Prostate gland (tissue), 2 donors: ENCODE results near the gene TASOR2. TPM values are rescaled to one million over a fixed set of nuclear protein-coding genes. Genes with fewer than 3 reads are reported as not detected.

Experiments
- DNase-seq: peaks from one replicate; pipeline ENCODE4 v3.0.0-alpha.2; 2019; ENCODE audit warnings: low spot score
- H3K27ac ChIP-seq, 2 donors: fragments of 200-600 bp; sonication (generic); 2 replicates each; pipeline ENCODE4 v1.5.1; 2017 to 2019
- H3K27me3 ChIP-seq: fragments of 200-600 bp; sonication (generic); replicated peaks from 2 replicates; pipeline ENCODE4 v1.5.1; 2019; ENCODE audit not compliant: insufficient read depth
- H3K36me3 ChIP-seq, 2 donors: fragments of 200-600 bp; sonication (generic); 1 replicate in 1 of 2; 2 replicates in 1 of 2; pipeline versions ENCODE4 v1.5.1 to v1.8.1; 2017 to 2019
- H3K4me1 ChIP-seq: fragments of 200-600 bp; sonication (generic); replicated peaks from 2 replicates; pipeline ENCODE4 v1.5.1; 2019
- H3K4me3 ChIP-seq, 2 donors: fragments of 200-600 bp; sonication (generic); 2 replicates each; pipeline ENCODE4 v1.5.1; 2017 to 2019
- H3K9me3 ChIP-seq: fragments of 200-600 bp; sonication (generic); 2 replicates; pipeline ENCODE4 v1.5.1; 2017
- POLR2A ChIP-seq: fragments of 450-650 bp; IDR thresholded peaks from one replicate; pipeline ENCODE4 v1.6.1; 2016; ENCODE audit warnings: antibody characterized with exemption, mild to moderate bottlenecking
- POLR2AphosphoS5 ChIP-seq: sonication (generic); formaldehyde crosslinking; IDR thresholded peaks from one replicate; pipeline ENCODE4 v1.6.1; 2017; ENCODE audit warnings: antibody characterized with exemption
- WGBS: methylation state at CpG from one replicate; pipeline ENCODE4 v1.1.5; 2018; 5-methylcytosine and 5-hydroxymethylcytosine counted together
- intact Hi-C: fragments of 100-400 bp; cut with DNase I; formaldehyde crosslinking; loops from one replicate; pipeline ENCODE4 v1.14.2; 2022
- total RNA-seq, 2 donors: library from RNA; depleted of rRNA; stranded (reverse); fragments of >200 nt; gene quantifications; one replicate each; pipeline ENCODE4 v1.1.0, GENCODE V29; 2016
- TF ChIP-seq, protein P1 (sequence below), 4 experiments: fragments of 200-600 bp in 2 of 4; fragments of 450-650 bp in 2 of 4; sonication (generic) in 2 of 4; IDR thresholded peaks; 1 replicate in 3 of 4; 2 replicates in 1 of 4; pipeline ENCODE4 v1.5.1; 2016 to 2019; ENCODE audit warnings: antibody characterized with exemption in 4 of 4, mild to moderate bottlenecking in 2 of 4, moderate library complexity in 2 of 4

Gene TASOR2
- total RNA-seq, 2 donors from 2014 or later: 55.0 to 97.9 TPM

DNA sequence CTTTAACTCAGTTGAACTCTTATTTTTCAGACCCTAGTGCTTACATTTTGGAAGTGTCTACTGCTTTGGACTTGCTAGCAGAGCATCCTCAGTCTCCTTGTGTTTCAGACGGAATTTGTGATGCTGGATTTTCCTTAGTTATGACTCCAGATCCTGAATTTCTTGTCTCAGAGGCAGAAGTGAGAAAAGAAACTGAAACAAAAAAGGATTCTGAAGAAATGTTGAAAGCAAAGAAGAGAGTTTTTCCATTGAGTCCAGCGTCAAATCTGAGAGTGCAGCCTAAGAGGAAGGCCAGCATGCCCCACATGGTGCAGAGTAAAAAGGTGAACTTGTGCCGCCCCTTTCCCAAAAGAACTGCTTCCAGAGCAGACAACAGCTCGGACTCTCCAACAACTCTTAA is 46.1 kb downstream of the TASOR2 start:
- TF ChIP-seq POLR2A: no peak
- TF ChIP-seq POLR2AphosphoS5: no peak
- TF ChIP-seq, protein P1, sequence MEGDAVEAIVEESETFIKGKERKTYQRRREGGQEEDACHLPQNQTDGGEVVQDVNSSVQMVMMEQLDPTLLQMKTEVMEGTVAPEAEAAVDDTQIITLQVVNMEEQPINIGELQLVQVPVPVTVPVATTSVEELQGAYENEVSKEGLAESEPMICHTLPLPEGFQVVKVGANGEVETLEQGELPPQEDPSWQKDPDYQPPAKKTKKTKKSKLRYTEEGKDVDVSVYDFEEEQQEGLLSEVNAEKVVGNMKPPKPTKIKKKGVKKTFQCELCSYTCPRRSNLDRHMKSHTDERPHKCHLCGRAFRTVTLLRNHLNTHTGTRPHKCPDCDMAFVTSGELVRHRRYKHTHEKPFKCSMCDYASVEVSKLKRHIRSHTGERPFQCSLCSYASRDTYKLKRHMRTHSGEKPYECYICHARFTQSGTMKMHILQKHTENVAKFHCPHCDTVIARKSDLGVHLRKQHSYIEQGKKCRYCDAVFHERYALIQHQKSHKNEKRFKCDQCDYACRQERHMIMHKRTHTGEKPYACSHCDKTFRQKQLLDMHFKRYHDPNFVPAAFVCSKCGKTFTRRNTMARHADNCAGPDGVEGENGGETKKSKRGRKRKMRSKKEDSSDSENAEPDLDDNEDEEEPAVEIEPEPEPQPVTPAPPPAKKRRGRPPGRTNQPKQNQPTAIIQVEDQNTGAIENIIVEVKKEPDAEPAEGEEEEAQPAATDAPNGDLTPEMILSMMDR (IDR thresholded peaks at IDR 0.05): no peak
- no peaks in the 10 kb centered on the region for H3K27me3 ChIP-seq
- WGBS: 95% methylated on average over 4 of the region's 4 CpGs

DNA sequence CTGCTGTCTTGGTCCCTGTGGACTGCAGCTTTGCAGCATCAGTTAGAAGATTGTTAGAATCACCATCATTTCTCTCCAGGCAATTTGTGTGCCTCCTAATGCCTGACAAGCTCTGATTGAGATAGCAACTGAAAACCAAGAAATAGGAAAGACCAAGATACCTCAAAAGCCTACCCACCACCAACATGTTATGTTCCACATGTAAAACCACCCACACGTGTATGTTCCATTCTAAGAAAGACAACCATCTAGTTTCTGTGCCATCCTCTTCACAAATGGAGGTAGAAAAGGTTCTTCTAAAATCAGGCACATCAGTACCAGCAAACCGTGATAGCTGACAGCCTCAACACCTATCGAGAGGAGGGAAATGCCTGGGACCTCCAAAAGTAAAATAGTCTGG is 46.9 kb downstream of the TASOR2 start:
- Histone ChIP-seq H3K27ac (no peak overlapping the region), H3K4me1 (no peaks in the 10 kb centered on the region), H3K27me3 (no peaks in the 10 kb centered on the region), H3K4me3 (no peak overlapping the region), H3K9me3 (no peaks in the 10 kb centered on the region), H3K36me3 (peaks cover 0 to 4% of the 10 kb centered on the region in 2 donors)
- TF ChIP-seq POLR2A (no peak), POLR2AphosphoS5 (no peak)
- TF ChIP-seq, protein P1 (IDR thresholded peaks at IDR 0.05): no peak
- no peak for DNase-seq
- intact Hi-C loops: no loop called here
- WGBS: 94% methylated on average over 3 of the region's 3 CpGs

More for the DNA sequence above, 46.1 kb downstream of the TASOR2 start:
- Histone ChIP-seq H3K27ac (no peak overlapping the region), H3K4me1 (no peaks in the 10 kb centered on the region), H3K4me3 (no peak overlapping the region), H3K36me3 (peaks cover 0 to 4% of the 10 kb centered on the region in 2 donors), H3K9me3 (no peaks in the 10 kb centered on the region)
- intact Hi-C loops: no loop called here
- DNase-seq: no peak

DNA sequence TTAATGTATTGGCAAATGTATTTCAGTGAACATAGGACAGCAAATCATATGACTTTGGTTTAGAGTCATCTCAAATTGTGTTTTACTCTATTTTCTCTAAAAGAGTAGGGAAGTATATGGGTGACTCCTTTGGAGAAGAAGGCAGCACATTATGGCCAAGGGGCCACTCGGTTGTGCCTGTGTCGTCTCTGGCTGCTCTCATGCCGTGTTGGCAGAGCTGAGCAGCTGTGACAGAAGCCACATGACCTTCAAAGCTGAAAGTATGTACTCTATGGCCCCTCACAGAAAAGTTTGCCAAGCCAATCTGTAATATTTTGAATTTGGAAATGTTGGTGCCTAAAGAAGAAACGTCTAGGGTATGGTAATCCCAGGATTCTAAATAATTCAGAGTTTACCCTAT is 47.5 kb downstream of the TASOR2 start:
- intact Hi-C loops: no loop called here
- no peak overlapping the region for H3K27ac ChIP-seq

More for the DNA sequence above, 47.5 kb downstream of the TASOR2 start:
- DNase-seq: no peak
- no peaks in the 10 kb centered on the region for H3K9me3 ChIP-seq
- peaks cover 0 to 4% of the 10 kb centered on the region in 2 donors for H3K36me3 ChIP-seq
- 73% methylated on average over 4 of the region's 4 CpGs for WGBS
- no peaks in the 10 kb centered on the region for H3K4me1 ChIP-seq
- no peaks in the 10 kb centered on the region for H3K27me3 ChIP-seq
- TF ChIP-seq POLR2AphosphoS5 (no peak), POLR2A (no peak)
- no peak overlapping the region for H3K4me3 ChIP-seq

Other genes with a start within 250 kb of the TASOR2 start
- gene CALML5, start 185.3 kb upstream of the TASOR2 start, total RNA-seq: 10 to 100 TPM in 1 of 2 donors, under 1 TPM in 1; 0.46 to 10.5 TPM
- 1 to 10 TPM; 1.6 to 8.0 TPM for gene CALML3, start 159.9 kb upstream of the TASOR2 start, total RNA-seq
- 10 to 100 TPM; 16.6 to 24.5 TPM for gene ASB13, start 18.2 kb upstream of the TASOR2 start, total RNA-seq
- gene GDI2, start 128.6 kb downstream of the TASOR2 start, total RNA-seq: 100 to 1,000 TPM; 186 to 218 TPM
- 10 to 100 TPM; 14.4 to 20.1 TPM for gene ANKRD16, start 205.1 kb downstream of the TASOR2 start, total RNA-seq
- 100 to 1,000 TPM in 1 of 2 donors, 10 to 100 TPM in 1; 75.0 to 172 TPM for gene FBH1, start 205.4 kb downstream of the TASOR2 start, total RNA-seq